ENCODE results near the gene ATF6.
"Not testable (repeated sequence)": the region's sequence is repeated elsewhere in the genome, so short reads cannot be mapped to it uniquely, and the experiment has no call there.

The ATF6 gene

DNA sequence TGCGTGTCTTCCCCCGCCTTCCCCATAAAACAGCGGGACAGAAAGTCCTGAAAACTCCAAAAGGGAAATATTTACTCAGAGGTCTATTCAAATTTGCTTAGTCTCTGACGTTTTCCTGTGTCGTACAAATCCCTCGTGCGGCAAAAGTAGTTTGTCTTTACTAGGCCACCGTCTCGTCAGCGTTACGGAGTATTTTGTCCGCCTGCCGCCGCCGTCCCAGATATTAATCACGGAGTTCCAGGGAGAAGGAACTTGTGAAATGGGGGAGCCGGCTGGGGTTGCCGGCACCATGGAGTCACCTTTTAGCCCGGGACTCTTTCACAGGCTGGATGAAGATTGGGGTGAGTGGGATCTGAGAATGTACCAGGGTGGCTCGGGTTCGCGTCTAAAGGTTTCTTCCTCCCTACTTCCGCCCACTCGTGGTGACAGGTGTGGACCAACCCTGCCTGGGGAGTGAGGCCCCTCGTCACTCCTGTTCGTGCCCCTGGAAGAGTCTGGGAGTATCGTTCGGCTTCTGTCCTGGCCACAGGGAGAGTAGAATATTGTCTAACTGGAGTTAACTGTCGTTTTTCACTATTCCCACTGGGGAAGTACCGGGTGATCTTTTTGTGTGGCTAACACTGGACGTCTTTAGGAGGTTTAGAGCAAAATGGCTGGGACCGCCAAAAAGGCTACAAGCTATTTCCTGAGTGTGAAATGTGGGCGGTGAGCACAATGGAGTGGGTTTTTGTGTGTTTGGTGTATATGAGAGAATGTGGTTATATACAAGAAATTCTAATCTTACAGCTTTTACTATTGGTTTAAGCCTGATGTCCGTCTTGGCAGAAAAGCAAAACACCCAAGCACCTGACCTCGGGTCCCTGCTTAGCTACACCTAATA, at the start of gene ATF6:
Gene ATF6 (plus strand): TSS at position 219 of the 880 bp plus-strand sequence. CDS start 41 bp downstream, at position 260.
- peak; percentile 87 for DNase-seq

DNA sequence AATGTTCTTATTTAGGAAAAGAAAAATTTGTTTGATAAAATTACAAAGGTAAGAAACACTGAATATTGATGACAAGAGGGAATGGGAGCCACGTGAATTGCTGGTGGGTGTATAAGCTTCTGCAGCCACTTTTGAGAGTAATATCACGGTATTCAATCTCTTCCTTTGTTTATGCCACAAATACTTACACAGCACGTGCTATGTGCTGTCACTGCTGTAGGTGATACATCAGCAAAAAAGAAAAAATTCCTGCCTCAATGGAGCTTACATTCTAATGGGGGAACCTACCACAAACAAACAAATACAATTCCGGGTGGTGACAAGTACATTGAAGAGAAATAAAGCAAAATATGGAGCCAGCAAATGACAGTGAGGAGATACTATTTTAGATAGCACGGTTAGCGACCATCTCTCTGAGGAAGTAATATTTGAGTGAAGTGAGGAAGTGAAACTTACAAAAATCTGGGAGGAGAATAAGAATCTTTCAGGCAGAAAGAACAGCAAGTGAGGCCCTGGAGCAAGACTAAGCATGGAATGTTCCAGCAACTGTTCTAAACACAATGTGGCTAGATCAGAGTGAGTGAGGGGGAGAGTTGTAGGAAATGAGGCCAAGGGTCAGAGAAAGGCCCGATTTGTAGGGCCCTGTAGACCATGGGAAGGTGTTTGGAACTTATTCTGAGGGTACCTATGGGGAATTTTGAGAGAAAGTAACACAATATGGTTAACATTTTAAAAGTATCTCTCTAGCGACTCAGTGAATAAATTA, 47.4 kb upstream of the ATF6 start:
- DNase-seq: no peak

GRCh38 chr1:161719325-161719611, 46.9 kb upstream of the ATF6 start:
- no peak for DNase-seq

DNA sequence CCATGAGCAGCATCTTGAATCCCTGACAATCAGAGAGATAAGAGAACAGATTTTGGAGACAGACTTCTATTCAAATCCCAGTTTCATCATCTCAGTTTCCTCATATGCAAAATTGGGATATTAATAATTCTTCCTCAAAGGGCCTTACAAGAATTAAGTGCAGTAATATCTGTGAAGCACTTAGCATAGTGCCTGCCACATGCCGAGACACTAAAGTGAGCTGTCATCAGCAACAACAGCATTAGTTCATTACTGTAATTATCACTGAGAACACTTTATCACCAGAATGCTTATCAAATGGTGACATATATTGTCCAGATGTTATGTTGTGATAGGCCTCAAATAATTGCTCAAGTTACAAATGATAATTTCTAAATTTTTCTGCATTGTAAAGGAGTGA, 45.7 kb upstream of the ATF6 start:
- no peak for DNase-seq

DNA sequence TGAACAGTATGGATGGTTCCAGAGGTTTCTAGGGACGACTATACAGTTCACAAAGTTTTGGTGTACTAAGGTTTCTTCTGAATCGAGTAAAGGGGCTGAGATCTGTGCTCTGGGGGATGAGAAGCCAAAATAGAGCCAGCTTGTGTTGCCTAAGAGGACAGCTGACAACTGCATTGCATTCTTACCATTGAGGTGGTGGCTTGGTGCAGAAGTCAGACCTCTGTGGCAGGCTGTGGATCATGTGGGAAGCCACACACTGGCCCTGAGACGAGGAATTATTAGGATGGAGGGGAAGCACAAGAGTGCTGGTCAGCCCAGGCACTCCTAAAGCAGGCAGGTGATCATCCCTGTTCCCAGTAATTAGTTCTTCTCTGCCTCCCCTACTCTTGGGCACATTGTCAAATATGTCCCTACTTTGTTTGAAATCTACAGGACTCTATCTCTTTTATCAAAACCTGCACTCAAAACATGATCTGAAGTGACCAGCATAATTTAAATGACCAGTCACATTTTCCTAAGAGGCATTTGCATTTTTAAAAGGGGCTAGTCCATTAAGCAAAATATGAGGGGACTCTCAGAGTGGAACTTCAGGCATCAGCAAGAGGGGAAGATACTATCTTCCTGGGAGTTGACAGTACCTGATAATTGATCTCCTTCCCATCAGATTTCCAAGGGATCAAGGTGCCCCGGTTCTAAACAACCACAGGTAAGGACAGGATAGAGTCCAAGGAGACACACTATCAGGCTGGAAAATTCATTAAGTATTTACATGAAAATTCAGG, 45.0 kb upstream of the ATF6 start, which contains the start of gene FCRLB:
Gene FCRLB (plus strand): TSS at position 589 of the 782 bp plus-strand sequence. CDS start 1,129 bp downstream, outside the sequence.
- DNase-seq: no peak

DNA sequence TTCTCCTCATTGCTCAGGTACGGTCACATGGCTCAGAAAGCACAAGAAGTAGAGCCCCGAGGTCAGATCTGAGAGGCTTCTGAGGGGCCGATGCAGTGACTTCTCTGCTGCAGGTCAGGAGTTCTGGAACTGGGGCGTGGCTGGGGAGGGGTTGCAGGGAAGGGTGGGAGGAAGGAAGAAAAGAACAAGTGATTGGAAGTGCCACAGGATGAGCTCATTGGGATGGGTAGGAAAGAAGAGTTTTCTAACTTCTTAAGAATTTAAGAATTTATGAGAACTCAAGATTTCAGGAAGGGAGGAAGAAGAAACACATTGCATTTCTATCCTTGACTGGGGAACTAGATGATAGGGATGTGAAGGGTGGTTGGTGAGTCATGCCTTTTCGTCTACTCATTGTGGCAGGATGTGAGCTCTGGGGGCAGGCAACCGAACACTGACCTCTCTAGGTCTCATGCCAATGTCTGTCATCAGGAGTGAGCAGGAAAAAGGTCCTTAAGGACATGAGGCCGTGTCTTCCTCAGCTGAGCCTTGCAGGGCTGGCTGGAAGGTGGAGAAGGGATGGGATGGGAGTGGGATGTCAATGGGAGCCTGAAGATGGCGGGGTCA, 44.3 kb upstream of the ATF6 start:
- peak; percentile 96 for DNase-seq

- no peak for DNase-seq
Observed at GRCh38 chr1:161722406-161722805, 43.7 kb upstream of the ATF6 start.

GRCh38 chr1:161723459-161724141, 42.5 kb upstream of the ATF6 start:
- DNase-seq: no peak

DNA sequence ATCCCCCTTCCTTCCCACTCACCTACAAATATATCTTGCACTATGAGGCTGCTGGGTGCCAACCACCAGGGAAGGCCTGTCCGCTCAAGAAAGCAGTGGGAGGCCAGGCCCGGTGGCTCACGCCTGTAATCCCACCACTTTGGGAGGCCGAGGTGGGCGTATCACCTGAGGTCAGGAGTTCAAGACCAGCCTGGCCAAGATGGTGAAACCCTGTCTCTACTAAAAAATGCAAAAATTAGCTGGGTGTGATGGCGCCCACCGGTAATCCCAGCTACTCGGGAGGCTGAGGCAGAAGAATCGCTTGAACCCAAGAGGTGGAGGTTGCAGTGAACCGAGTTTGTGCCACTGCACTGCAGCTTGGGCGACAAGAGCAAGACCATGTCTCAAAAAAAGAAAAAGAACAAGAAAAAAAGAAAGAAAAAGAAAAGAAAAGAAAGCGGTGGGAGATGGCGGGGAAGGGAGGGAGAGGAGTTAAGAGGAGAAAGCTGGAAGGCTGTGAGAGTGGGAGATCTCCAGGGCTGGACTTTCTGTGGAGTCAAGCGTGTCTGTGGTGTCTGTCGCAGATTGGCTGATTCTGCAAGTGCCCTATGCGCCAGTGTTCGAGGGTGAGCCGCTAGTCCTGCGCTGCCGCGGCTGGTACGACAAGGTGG, 40.7 kb upstream of the ATF6 start:
- not testable (repeated sequence) for DNase-seq

- no peak for DNase-seq
Observed at GRCh38 chr1:161725908-161726472, 40.1 kb upstream of the ATF6 start.

- DNase-seq: peak; percentile 81
Observed at GRCh38 chr1:161726473-161727255, 39.5 kb upstream of the ATF6 start.

- DNase-seq: no peak
Observed at GRCh38 chr1:161727256-161727924, 38.7 kb upstream of the ATF6 start.

GRCh38 chr1:161728376-161729226, 37.5 kb upstream of the ATF6 start:
- DNase-seq: no peak

GRCh38 chr1:161730050-161730564, 36.0 kb upstream of the ATF6 start:
- DNase-seq: peak; percentile 71

- no peak for DNase-seq
Observed at GRCh38 chr1:161731241-161731640, 34.9 kb upstream of the ATF6 start.

DNA sequence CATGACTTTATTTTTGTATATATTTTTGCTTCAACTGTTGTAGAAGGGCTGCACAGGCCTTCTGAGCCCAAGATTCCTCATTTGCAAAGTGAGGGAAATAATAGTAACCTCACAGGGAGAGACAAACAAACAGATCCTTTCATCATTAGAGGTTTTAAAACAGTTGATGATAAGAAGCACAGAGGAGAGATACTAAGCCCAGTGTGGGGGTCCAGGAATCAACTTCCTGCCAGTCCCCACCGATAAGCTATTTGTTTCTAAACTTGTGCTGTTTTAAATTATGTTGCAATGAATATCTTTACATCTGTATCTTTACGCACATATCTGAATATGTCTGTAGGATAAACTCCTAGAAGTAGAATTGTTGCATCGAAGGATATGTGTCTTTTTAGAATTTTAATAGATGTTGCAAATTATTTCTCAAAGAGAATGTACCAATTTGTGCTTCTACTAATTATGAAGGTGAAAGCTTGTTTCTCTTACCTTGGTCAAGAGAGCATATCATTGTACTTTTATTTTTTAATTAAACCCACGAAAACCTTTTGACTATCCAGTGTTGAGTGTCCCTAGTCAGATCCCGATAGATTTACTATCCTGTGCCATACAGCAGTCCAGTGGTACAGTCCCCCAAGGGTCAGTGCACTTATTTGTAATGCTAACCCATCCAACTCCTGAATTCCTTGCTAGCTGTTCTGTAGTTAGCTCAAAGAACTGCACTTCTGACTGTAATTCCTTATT, 34.0 kb upstream of the ATF6 start:
- DNase-seq: no peak

DNA sequence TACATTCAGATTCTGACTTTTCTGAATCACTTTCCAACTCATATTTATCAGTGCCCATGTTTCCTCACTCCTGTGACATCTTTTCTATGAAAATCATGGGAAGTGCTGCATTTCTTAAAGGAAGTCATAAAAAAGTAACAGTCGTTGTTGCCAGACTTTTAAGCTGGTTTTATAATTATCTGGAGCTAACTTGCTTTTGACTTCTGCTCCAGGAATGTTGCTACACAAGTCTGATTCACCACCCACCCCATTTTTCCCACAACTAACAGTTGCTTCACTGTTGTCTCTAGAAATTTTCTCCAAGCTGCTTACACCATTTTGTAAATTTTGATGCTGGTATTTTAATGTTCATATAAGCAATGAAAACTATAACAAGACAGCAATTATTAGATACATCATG, 32.6 kb upstream of the ATF6 start:
- peak; percentile 59 for DNase-seq

DNA sequence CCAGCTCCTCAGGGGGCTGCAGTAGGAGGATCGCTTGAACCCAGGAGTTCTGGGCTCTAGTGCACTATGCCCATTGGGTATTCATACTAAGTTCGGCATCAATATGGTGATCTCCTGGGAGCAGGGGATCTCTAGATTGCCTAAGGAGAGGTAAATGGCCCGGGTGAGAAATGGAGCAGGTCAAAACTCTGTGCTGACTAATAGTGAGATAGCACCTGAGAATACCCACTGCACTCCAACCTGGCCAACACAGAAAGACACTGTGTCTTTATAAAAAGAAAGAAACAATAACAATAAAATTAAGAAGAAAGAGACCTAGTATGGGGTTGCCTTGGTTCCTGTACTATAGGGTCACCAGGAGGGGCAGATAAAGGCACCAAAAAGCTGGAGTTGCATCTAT, 30.3 kb upstream of the ATF6 start:
- DNase-seq: no peak
